HG03196 (cell line): Measurements from ENCODE around the gene TELO2.

Experiments
- ATAC-seq: cut with Tn5 transposase; IDR thresholded peaks from one replicate; pipeline ENCODE4 v1.9.1; 2021; ENCODE audit not compliant: unreplicated experiment

TELO2 gene

DNA sequence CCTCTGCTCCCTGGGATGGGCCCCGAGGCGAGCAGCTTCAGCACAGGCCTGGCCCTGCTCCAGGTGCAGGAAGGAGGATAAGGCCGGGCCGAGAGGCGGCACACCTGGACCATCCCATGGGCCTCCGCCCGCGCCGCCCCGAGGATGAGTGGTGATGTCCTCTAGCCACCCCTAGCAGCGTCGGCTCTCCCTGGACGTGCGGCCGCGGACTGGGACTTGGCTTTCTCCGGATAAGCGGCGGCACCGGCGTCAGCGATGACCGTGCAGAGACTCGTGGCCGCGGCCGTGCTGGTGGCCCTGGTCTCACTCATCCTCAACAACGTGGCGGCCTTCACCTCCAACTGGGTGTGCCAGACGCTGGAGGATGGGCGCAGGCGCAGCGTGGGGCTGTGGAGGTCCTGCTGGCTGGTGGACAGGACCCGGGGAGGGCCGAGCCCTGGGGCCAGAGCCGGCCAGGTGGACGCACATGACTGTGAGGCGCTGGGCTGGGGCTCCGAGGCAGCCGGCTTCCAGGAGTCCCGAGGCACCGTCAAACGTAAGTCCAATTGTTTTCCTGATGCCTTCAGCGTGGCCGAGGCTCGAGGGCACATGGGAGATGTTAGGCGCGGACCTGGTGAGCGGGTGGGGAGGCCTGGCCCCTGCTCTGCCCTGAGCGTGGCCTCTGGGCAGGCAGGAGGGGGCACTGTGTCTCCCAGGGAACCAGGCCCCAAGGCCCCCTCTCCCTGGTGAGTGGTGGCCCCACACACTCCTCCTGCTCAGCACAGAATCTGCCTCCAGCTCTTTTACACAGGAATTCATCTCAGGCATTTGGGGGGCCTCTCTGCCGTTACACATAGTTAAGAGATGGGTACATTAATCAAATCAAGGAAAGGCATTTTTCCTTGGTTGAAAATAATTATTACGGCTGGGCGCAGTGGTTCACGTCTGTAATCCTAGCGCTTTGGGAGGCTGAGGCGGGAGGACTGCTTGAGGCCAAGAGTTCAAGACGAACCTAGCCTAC, 41.2 kb downstream of the TELO2 start:
- no peak for ATAC-seq

DNA sequence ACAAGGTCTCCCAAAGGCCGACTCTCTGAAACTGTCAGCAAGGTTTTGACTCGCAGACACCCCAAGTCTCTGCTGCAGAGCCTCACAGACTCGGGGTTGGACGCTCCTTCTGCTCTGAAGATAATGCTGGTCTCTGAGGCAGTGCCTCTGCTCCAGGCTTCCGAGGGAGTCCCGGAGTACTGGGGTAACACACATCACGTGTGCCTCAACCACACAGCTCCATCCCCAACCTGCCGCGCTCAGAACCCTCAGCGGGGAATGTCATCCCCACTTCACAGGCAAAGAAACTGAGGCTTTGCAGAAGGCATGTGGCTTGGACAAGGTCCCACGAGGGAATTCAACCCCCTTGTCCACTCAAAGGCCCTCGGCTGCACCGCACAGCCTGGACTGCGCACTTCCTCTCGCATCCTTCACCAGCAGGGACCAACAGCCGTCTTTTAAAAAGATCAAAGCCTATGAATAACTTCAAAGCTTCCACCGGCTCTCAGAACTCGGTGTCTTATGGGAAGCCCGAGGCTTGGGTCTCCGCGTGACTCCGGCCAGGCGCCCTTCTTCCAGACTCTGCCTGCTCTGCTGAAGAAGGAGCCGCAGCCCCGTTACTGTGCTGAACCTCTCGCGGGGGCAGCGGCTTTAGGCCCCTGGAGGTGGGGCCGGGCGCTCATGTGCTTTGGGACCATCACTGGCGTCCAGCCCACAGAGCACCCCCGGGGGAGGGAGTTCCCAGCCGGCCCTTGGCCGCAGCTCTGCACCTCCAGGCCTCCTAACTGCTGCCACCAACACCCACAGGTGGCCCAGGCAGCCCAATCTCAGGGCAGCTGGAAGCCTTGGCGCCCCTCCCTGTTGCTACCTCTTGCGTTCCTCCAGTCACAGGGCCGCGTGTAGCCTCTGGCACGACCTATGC, 42.5 kb downstream of the TELO2 start:
- no peak for ATAC-seq

DNA sequence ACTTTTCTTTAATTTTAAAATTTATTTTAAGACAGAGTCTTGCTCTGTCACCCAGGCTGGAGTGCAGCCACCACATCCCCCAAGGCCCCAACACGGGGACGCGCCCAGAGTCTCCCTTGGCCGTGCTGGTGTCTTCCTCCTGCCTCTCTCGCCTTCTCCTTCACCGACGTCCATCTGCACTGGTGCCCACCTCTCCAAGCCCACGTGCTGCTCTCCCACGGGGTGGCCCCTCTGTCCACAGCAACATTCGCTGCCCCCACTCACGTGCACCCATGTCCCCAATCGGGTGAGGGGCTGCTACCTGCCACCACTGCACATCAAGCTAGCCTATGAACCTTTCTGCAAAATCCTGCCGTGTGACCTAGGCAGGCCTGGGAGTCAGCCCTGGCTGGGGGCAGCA, 43.4 kb downstream of the TELO2 start:
- ATAC-seq, result no peak

DNA sequence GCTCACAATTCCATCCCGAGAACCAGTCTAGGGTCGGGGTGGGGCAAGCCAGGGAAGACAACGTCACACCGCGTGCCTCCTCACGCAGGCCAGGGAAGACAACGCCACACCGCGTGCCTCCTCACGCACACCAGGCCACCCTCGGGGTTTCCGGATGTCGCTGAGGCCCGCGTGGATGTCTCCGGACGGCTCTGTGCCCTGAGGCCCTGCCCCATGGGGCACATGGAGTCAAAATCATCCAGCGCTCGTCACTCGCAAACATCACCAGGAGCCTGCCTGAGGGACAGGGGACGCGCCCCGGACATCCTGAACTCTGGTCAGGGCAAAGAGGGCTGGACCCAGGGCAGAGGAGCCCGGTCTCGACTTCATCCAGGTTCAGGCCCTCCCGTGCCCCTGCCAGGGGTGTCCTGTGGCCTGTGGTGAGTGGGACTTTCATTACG, 44.0 kb downstream of the TELO2 start:
- no peak for ATAC-seq

DNA sequence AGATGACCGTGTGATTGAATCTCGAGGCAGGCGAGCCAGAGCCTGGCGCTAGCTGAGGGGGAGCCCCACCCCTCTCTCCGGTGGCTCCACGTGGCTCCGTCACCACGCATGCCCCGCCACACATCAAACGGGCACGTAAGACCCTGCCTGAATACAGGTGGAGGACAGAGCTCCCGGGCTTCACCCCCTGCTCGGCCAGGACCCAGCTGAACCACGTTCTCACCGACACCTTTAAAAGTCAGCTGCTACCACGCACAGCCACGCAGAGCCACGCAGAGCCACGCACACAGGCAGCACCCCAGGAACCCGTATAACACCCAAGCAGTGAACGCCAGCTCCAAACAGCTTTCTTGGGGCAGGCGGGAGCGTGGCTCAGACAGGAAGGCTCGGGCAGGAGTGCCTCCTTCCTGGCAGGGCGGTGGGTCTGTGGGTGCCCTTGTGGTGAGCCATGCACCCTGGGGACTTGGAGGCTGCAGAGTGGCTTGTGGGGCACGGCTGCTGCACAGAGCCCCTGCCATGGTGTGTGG, 44.7 kb downstream of the TELO2 start:
- no peak for ATAC-seq

DNA sequence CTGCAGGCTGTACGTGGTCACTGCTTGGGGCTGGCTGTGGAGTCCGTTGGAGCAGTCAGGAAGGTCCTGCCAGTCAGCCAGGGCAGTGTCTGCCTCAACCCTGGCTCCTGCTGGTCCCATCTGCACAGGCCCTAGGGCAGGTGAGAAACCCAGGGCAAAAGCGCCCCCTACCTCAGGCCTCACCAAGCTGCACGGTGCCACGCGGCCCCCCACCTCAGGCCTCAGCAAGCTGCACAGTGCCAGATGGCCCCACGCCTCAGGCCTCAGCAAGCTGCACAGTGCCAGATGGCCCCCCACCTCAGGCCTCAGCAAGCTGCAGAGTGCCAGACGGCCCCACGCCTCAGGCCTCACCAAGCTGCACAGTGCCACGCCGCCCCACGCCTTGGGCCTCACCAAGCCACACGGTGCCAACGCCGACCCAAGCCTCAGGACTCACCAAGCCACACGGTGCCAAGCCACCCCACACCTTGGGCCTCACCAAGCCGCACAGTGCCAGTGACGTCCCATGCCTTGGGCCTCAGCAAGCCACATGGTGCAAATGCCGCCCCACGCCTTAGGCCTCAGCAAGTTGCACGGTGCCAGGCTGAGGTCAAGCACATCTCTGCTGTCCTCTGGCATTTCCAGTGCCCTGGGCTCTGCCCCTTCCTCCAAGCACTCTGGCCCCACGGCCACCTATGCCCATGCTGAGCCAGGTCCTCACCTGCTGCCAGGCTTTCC, 45.8 kb downstream of the TELO2 start:
- no peak for ATAC-seq

DNA sequence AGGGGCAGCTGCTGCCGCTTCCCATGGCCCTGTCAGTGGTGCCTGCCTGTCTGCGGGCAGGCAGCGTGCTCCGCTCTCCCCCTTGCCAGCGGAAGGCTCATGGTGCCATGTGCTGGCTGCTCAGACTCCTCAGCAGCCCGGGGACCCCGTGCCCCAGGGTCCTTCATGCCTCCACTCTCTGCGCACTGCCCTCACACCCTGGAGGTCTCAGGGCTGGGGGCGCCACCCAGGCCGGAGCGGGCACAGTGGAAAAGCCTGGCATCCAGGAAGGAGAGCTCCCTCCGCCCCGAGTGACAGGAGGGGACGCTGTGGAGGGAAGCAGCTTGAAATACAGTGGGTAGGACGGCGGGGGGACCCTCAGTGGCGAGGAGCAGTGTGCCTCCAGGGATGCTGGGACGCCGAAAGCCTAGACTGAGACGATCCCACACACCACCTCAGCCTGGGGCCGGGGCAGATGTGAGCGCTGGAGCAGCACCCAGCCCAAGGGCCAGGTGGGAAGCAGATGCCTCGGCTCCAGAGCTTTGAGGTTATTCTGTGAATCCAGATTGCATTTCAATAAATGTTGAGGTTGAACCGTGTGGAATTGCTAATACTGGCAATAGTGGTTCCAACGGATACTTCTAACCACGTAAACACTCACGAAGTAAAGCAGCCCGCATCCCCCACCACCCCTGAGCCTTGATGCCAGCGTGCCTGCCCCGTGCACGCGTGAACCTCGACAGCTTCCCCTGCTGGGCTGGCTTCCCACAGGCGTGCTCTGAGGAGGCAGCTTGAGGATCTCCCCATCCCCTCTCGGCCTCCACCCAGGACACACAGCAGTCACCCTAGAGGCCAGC, 46.8 kb downstream of the TELO2 start:
- ATAC-seq, result no peak

DNA sequence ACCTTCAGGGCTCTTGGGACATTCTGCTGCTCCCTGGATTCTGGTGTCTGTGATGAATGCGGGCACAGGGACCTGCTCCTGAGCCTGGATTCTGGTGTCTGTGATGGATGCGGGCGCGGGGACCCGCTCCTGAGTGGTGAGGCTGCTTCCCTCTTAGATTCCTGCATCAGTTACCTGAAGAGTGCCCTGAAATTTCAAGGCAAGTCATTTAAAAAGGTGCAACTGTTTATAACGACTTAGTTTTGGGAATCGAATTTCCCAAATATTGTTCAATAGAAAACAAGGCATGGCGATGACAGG, 47.3 kb downstream of the TELO2 start:
- ATAC-seq, result no peak

DNA sequence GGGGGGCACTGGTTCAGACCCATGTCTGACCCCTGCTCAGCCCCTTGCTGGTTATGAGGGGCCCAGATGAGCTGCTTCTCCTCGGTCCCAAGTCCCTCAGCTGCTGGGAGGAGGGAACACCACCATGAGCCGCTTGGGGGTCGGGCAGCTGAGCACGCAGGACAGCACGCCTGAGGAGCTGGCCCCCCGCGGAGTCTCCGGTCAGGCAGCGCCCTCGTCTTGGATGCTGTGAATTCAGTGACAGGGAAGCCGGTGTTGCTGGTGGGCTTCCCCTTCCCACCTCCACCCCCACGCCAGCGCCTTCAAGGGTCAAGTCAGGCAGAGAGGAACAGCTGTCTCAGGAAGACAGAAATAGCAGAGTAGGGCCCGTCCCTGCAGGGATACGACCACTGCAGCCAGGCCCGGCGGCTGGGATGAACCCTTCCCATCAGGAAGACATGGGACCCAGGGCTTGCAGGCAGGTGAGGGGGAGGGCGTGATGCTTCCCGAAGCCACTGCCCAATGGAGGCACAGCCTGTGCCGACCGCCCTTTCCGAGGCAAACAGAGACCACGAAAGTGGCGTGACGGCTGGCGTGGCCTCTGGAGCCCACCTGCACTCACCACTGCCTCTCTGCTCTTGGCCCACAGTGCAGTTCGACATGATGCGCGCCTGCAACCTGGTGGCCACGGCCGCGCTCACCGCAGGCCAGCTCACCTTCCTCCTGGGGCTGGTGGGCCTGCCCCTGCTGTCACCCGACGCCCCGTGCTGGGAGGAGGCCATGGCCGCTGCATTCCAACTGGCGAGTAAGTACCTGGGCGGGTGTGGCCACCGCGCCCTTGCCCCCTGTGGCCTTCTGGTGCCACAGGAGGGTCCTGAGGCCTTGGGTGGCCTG, 48.4 kb downstream of the TELO2 start:
- ATAC-seq, result no peak

DNA sequence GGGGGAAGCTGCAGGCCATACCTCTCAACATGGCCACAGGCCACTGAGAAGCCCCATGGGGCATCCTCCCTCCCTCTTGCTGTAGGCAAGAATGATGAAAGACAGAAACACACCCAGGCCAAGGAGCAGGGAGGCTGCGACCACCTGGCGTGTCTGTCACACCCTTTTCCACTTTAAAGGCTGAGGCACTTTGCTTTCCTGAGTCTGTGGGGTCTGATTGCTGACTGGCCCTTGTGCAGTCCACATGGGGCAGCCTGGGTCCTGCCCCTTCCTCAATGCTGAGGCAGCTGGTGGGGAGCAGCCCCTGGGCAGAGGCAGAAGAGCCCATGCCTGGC, 49.0 kb downstream of the TELO2 start:
- ATAC-seq, result no peak

DNA sequence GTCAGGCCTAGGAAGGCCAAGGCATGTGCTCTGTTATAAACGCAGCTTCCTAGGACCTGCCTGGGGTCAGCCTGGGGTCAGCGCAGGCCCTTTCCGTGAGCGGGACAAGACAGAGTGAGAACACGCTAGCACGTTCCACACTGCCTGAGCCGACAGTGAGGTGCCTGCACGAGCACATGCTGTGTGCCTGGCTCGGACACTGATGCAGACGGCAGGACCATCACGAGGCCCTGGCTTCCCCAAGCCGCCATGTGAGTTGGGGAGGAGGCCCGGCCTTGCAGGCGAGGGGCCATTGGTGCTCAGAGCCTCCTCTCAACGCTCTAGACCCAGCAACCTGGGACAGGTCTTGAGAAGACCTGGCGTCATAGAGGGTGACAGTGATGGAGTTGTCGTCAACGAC, 49.4 kb downstream of the TELO2 start:
- ATAC-seq, result no peak

DNA sequence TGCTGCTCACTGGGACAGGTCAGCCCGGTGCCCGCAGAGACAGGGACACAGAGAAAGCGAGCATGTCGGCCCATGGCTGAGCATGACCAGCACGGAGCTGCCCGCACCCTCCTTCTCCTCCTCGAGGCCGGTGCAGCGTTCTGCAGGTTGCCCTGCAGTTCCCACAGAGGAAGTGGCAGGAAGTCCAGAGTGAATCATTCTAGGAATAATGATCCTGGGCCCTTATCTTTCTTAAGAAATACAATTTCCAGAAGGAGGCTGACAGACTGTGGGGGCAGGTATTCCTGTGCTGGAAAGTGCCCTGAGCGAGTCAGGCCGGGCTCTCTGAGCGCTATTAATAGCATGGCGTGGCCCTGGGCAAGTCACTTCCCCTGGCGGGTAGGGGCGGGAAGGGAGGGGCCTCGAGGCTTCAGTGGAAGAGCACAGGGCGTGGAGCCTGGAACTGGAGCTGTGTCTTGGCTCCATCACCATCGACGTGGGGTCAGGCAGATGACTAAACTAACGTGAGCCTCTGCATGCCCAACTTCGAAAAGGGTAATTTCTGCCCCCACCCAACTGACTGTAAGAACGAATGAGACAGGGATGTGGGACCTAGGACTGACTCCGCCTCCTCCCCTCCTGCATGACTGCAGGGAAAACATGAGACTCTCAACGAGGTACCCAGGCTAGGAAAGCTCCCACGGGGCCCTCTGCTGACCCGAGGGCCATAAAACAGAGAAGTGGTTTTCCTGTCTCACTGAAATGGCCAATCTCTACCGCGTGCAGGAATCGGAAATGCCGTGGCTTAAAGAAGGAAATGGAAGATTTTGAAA, 50.1 kb downstream of the TELO2 start:
- no peak for ATAC-seq

DNA sequence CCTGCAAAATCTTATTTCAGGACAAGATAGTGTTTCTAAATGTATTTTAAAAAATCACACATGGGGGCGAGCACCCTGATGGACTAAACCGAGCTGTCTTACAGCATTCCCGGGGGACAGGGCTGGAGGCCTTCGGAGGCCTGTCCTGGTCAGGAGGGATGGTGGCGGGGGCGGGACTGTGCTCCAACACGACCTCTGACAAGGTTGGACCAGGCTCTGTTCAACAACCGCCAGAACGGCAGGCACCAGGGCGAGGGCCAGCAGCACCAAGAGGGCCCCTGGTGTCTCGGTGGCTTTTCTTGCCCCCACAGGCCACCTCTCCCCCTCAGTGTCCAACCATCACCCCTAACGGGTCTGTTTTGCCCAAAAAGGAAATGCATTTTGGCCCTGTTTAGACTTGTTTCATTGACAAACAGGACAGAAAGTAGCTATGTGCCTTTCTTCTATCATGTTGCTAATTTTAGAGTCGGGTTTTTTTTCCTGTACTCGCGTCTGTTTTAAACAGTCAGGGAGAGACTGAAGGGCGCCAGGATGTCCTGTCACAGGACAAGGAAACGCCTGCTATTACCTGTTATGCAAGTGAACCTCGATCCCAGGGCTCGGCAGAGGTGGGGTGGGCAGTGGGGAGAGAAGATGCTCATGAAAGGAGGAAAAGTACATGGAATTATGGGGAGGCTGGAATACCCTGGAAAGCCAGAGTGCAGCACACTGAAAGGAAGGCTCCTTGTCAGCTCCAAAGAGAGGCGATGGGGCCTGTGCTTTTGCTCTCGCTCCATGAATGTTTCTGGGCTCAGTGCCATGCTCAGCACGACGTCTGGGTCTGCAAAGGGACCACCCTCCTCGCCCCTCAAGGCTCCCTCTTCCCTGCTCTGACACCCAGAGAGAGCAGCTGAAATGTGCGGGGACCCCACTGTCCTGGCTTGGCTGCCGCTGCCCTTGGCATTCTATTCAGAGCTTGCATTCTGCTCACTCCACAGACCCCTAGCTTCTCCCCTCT, 52.2 kb downstream of the TELO2 start:
- ATAC-seq, result no peak

DNA sequence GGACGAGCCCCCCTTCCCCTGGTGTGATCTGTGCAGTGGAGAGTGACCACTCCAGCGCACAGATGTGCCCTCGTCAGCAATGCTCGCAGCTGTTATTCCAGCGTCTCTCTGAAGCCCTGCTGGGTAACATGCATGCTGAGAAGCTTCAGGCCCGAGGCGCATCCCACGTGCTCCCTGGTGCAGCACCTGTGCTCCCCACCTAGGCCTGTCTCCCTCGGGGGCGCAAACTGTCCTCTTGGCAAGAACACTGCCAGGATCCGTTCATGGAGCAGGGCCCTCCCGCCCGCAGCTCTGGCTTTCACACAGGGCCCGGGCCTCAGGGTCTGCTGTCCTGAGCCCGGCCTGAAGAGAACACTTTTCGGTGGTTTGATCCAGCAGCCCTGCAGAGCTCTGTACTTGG, 53.3 kb downstream of the TELO2 start:
- ATAC-seq, result no peak

DNA sequence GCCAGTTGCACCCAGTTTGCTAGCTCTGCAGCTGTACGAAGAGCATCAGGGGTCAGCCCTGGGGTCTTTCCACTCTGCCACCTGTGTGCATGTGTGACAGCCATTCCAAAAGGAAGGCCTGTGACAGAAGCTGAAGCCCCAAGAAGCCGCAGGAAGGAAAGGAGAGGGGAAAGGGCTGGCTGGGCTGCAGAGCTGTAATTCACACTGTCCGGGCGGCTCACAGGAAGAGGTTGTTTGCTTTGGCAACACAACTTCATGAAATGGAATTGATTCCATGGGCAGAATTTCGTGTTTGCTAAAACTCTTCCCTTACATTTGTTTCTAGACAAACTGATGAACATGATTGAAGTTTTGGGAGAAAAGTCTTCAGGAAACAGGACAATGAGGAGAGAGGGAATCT, 55.1 kb downstream of the TELO2 start:
- no peak for ATAC-seq

DNA sequence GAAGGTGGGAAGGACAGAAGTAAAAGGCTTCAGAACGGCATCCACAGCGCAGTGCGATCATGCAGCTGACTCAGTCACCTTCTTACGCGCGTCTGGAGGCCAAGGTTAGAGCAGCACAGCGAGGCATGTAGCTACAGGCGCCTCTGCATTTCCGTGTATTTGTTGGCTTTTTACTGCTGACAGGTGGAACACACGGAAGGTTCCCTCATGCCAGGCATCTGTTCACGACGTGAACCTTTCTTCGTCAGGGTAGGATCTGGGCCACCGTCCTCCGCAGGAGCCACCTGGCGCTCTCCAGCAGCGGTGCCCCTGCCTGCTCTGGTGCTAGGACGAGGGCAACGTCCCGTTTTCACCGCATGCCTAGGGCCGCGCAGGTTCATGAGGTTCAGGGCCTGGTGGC, 55.6 kb downstream of the TELO2 start:
- no peak for ATAC-seq

DNA sequence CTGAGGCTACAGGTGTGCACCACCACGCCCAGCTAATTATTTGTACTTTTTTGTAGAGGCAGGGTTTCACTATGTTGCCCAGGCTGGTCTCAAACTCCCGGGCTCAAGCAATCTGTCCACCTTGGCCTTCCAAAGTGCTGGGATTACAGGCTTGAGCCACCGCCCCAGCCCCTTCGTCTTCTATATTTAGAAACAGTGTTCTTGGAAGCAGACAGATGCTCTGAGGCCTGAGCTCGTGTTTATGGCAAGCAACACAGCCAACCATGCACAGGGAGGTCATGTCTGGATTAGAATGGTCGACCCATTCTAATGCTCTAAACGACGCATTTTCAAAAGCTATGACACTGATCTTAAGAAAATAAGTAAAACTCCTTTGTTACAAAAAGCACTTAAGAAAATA, 56.9 kb downstream of the TELO2 start:
- no peak for ATAC-seq
